A673 (cell line): ENCODE data around the gene DARS1. TPM values are rescaled to one million over a fixed set of nuclear protein-coding genes. Genes with fewer than 3 reads are reported as not detected.

ENCODE experiments used
- Bru-seq: library from RNA; stranded (reverse); fragments of 400-500 nt; gene quantifications from one replicate; lab custom pipeline; 2021; lab: Mats Ljungman, UMichigan
- BruChase-seq, 2 experiments: library from RNA; stranded (reverse); fragments of 400-500 nt; gene quantifications; one replicate each; lab custom pipeline; 2021; lab: Mats Ljungman, UMichigan
- BruUV-seq: library from RNA; stranded (reverse); fragments of 400-500 nt; replicated peaks from 2 replicates; lab custom pipeline; 2021; lab: Mats Ljungman, UMichigan
- CTCF ChIA-PET: fragments of 300-600 bp; sonication (Branson Sonifier 250); formaldehyde crosslinking; loops from one replicate; lab custom pipeline; 2022; ENCODE audit warnings: antibody characterized with exemption; lab: Charles Lee
- POLR2A ChIA-PET: fragments of 300-600 bp; sonication (Branson Sonifier 250); formaldehyde crosslinking; loops from one replicate; lab custom pipeline; 2022; ENCODE audit warnings: antibody characterized with exemption; ENCODE audit not compliant: low non-redundant PET; lab: Charles Lee
- DNase-seq: peaks from one replicate; pipeline ENCODE4 v3.0.0-alpha.2; 2015; ENCODE audit warnings: low spot score
- H3K27ac ChIP-seq: fragments of 200-600 bp; sonication (generic); 2 replicates; pipeline ENCODE4 v1.5.1; 2016; ENCODE audit warnings: mixed run types, low read depth, mild to moderate bottlenecking, mixed read lengths, antibody characterized with exemption, low read length; ENCODE audit not compliant: poor library complexity, severe bottlenecking
- H3K27me3 ChIP-seq: fragments of 200-600 bp; sonication (generic); replicated peaks from 2 replicates; pipeline ENCODE4 v1.6.1; 2017; ENCODE audit warnings: mixed run types, low read depth, mild to moderate bottlenecking, mixed read lengths, antibody characterized with exemption, low read length; ENCODE audit not compliant: insufficient read depth, poor library complexity
- H3K36me3 ChIP-seq: fragments of 200-600 bp; sonication (generic); 2 replicates; pipeline ENCODE4 v1.6.1; 2016; ENCODE audit warnings: mixed run types, mild to moderate bottlenecking, mixed read lengths, antibody characterized with exemption, low read length; ENCODE audit not compliant: insufficient read depth, poor library complexity, severe bottlenecking
- H3K4me1 ChIP-seq: fragments of 200-600 bp; sonication (generic); 2 replicates; pipeline ENCODE4 v1.6.1; 2017; ENCODE audit warnings: mixed run types, mild to moderate bottlenecking, mixed read lengths, antibody characterized with exemption, low read length; ENCODE audit not compliant: insufficient read depth, poor library complexity, severe bottlenecking
- H3K4me3 ChIP-seq: fragments of 200-600 bp; sonication (generic); 2 replicates; pipeline ENCODE4 v1.5.1; 2016; ENCODE audit warnings: low read depth, mixed run types, mild to moderate bottlenecking, mixed read lengths, low read length; ENCODE audit not compliant: poor library complexity, severe bottlenecking
- H3K9me3 ChIP-seq: fragments of 200-600 bp; sonication (generic); 2 replicates; pipeline ENCODE4 v1.6.1; 2016; ENCODE audit warnings: mixed run types, low read depth, mild to moderate bottlenecking, mixed read lengths, antibody characterized with exemption, low read length; ENCODE audit not compliant: poor library complexity, severe bottlenecking
- CTCF ChIP-seq: fragments of 300-800, 200-600 bp; sonication (generic); conservative IDR thresholded peaks from 2 replicates; pipeline ENCODE4 v1.5.1; 2017; ENCODE audit warnings: low read depth, mild to moderate bottlenecking, antibody characterized with exemption, low read length, moderate library complexity, mixed read lengths
- EZH2 ChIP-seq: fragments of 200-600 bp; sonication (generic); IDR thresholded peaks from 2 replicates; pipeline ENCODE4 v1.6.1; 2017; ENCODE audit warnings: borderline replicate concordance, low read depth, mild to moderate bottlenecking, mixed read lengths, antibody characterized with exemption, low read length; ENCODE audit not compliant: poor library complexity, severe bottlenecking
- intact Hi-C: fragments of 100-400 bp; cut with micrococcal nuclease; formaldehyde crosslinking; loops from one replicate; pipeline ENCODE4 v1.10.0; 2022; ENCODE audit not compliant: unreplicated experiment
- long read RNA-seq: library from polyadenylated mRNA; stranded (forward); transcript quantifications from one replicate; pipeline ENCODE4 v2.0.0, GENCODE V29; 2022
- total RNA-seq: library from RNA; stranded (reverse); gene quantifications from 2 replicates; pipeline ENCODE4 v1.2.3, GENCODE V29; 2021

DARS1 gene
- total RNA-seq (61.0 and 63.6 TPM in 2 replicates), Bru-seq, nascent RNA (percentile 83 among the genes with signal in this experiment), BruChase-seq, experiment 1, labeled RNA remaining after a 2-hour chase (percentile 66 among the genes with signal in this experiment), BruChase-seq, experiment 2, labeled RNA remaining after a 6-hour chase (percentile 72 among the genes with signal in this experiment)
- long read RNA-seq, transcript DARS-201 (16 exons, 2,361 nt) = major isoform, 151 of 166 reads
- long read RNA-seq, partial matches to known transcripts = 4 of 166 reads
- long read RNA-seq, other reads (novel, unspliced or antisense) = 9 of 166 reads

- intact Hi-C loops = no loop called here
- CTCF ChIA-PET = no interaction called here
These were observed at the start of gene DARS1 for GRCh38 chr2:135985018-135985825. Gene DARS1, minus strand, starts transcription at chr2:135985626. Its CDS starts 158 bp downstream, at chr2:135985468.

GRCh38 chr2:136034629-136035028, 49.2 kb upstream of the DARS1 start:
- ChIA-PET CTCF (no interaction called here), POLR2A (no interaction called here)
- TF ChIP-seq EZH2 (no peak), CTCF (no peak)
- DNase-seq = no peak
- no peaks in the 10 kb centered on the region for H3K9me3 ChIP-seq
- no peak overlapping the region for H3K4me3 ChIP-seq
- H3K27me3 ChIP-seq = peaks cover 45% of the 10 kb centered on the region
- H3K36me3 ChIP-seq = no peaks in the 10 kb centered on the region
- H3K4me1 ChIP-seq = no peaks in the 10 kb centered on the region
- intact Hi-C loops = no loop called here
- no TSS peak for BruUV-seq
- no peak overlapping the region for H3K27ac ChIP-seq

More at GRCh38 chr2:135985018-135985825, at the start of gene DARS1:
- peak within 1 kb of the TSS; percentile 98 for H3K27ac ChIP-seq
- DNase-seq = peak; percentile 90
- no peak for TF ChIP-seq EZH2
- no peak for TF ChIP-seq CTCF
- POLR2A ChIA-PET = no interaction called here
- H3K4me1 ChIP-seq = peaks cover 19% of the 10 kb centered on the region
- peak within 1 kb of the TSS; percentile 92 for H3K4me3 ChIP-seq
- peaks cover 8% of the 10 kb centered on the region for H3K36me3 ChIP-seq
- BruUV-seq = no TSS peak
- H3K9me3 ChIP-seq = no peaks in the 10 kb centered on the region
- H3K27me3 ChIP-seq = no peaks in the 10 kb centered on the region

GRCh38 chr2:136032817-136033535, 47.5 kb upstream of the DARS1 start:
- no peak overlapping the region for H3K27ac ChIP-seq
- TF ChIP-seq EZH2 = no peak
- no peak for TF ChIP-seq CTCF
- H3K4me1 ChIP-seq = no peaks in the 10 kb centered on the region
- H3K4me3 ChIP-seq = no peak overlapping the region
- BruUV-seq = no TSS peak
- POLR2A ChIA-PET = no interaction called here
- intact Hi-C loops = no loop called here
- H3K9me3 ChIP-seq = no peaks in the 10 kb centered on the region
- no peaks in the 10 kb centered on the region for H3K36me3 ChIP-seq
- peaks cover 36% of the 10 kb centered on the region for H3K27me3 ChIP-seq
- CTCF ChIA-PET = no interaction called here
- DNase-seq = no peak
